Neural cell (in vitro differentiated cells): Measurements from ENCODE around the gene CDKAL1. TPM values are rescaled to one million over a fixed set of nuclear protein-coding genes. Genes with fewer than 3 reads are reported as not detected.

Experiments used
- H2AFZ ChIP-seq: fragments of 200-600, 300-800 bp; sonication (generic), shearing (Covaris generic); 2 replicates; pipeline ENCODE4 v1.6.0; 2014; ENCODE audit warnings: low read depth, mild to moderate bottlenecking, antibody characterized with exemption, low read length, moderate library complexity
- H3F3A ChIP-seq: fragments of 200-600 bp; shearing (Covaris generic); 2 replicates; pipeline ENCODE4 v1.6.1; 2016; ENCODE audit warnings: mild to moderate bottlenecking, moderate library complexity, mixed read lengths, antibody characterized with exemption, low read length; ENCODE audit not compliant: insufficient read depth, poor library complexity, severe bottlenecking
- H3K27ac ChIP-seq: fragments of 200-600, 300-800 bp; sonication (generic), shearing (Covaris generic); 2 replicates; pipeline ENCODE4 v1.5.1; 2014; ENCODE audit warnings: mild to moderate bottlenecking, low read length, moderate library complexity
- H3K27me3 ChIP-seq: fragments of 300-800, 200-600 bp; sonication (generic), shearing (Covaris generic); 2 replicates; pipeline ENCODE4 v1.6.0; 2014; ENCODE audit warnings: mild to moderate bottlenecking, low read depth, low read length, moderate library complexity; ENCODE audit not compliant: insufficient read depth
- H3K36me3 ChIP-seq: fragments of 300-800, 200-600 bp; sonication (generic), shearing (Covaris generic); 2 replicates; pipeline ENCODE4 v1.5.1; 2014; ENCODE audit warnings: mild to moderate bottlenecking, antibody characterized with exemption, low read length, moderate library complexity; ENCODE audit not compliant: insufficient read depth
- H3K4me2 ChIP-seq: fragments of 300-800, 200-600 bp; sonication (generic), shearing (Covaris generic); 2 replicates; pipeline ENCODE4 v1.6.0; 2014; ENCODE audit warnings: mild to moderate bottlenecking, low read length
- H3K4me3 ChIP-seq: fragments of 300-800, 200-600 bp; sonication (generic), shearing (Covaris generic); 2 replicates; pipeline ENCODE4 v1.5.1; 2014; ENCODE audit warnings: mild to moderate bottlenecking, low read length, moderate library complexity
- H3K79me2 ChIP-seq: fragments of 200-600 bp; shearing (Covaris generic); replicated peaks from 2 replicates; pipeline ENCODE4 v1.6.0; 2014; ENCODE audit warnings: mild to moderate bottlenecking, low read length, moderate library complexity; ENCODE audit not compliant: insufficient read depth
- H3K9ac ChIP-seq: fragments of 300-800, 200-600 bp; sonication (generic), shearing (Covaris generic); 2 replicates; pipeline ENCODE4 v1.6.1; 2016; ENCODE audit warnings: mild to moderate bottlenecking, low read length, mixed read lengths
- H3K9me2 ChIP-seq: fragments of 200-600 bp; shearing (Covaris generic); 2 replicates; pipeline ENCODE4 v1.6.1; 2016; ENCODE audit warnings: mild to moderate bottlenecking, low read length, mixed read lengths; ENCODE audit not compliant: insufficient read depth
- H3K9me3 ChIP-seq: fragments of 200-600, 300-800 bp; sonication (generic), shearing (Covaris generic); 2 replicates; pipeline ENCODE4 v1.6.1; 2016; ENCODE audit warnings: mild to moderate bottlenecking, mixed run types, low read length, moderate library complexity, mixed read lengths
- H4K20me1 ChIP-seq: fragments of 200-600 bp; shearing (Covaris generic); 2 replicates; pipeline ENCODE4 v1.6.1; 2016; ENCODE audit warnings: mild to moderate bottlenecking, mixed run types; ENCODE audit not compliant: insufficient read depth
- EP300 ChIP-seq: fragments of 450-650 bp; conservative IDR thresholded peaks from 2 replicates; pipeline ENCODE4 v1.6.1; 2014; ENCODE audit warnings: antibody characterized with exemption, mild to moderate bottlenecking, moderate library complexity; ENCODE audit not compliant: poor library complexity, severe bottlenecking
- EZH2 ChIP-seq: fragments of 200-600, 300-800 bp; shearing (Covaris generic), sonication (generic); IDR thresholded peaks from 2 replicates; pipeline ENCODE4 v1.6.1; 2014; ENCODE audit warnings: antibody characterized with exemption, low read length, borderline replicate concordance, mild to moderate bottlenecking; ENCODE audit not compliant: insufficient read depth, poor library complexity, severe bottlenecking
- MXI1 ChIP-seq: fragments of 450-650 bp; conservative IDR thresholded peaks from 2 replicates; pipeline ENCODE4 v1.6.1; 2014; ENCODE audit warnings: antibody characterized with exemption, mild to moderate bottlenecking; ENCODE audit not compliant: poor library complexity, severe bottlenecking
- POLR2AphosphoS5 ChIP-seq: IDR thresholded peaks from 2 replicates; pipeline ENCODE4 v1.6.1; 2012
- RAD21 ChIP-seq: fragments of 450-650 bp; conservative IDR thresholded peaks from 2 replicates; pipeline ENCODE4 v1.6.1; 2014; ENCODE audit warnings: antibody characterized with exemption, mild to moderate bottlenecking, moderate library complexity
- SMC3 ChIP-seq: fragments of 450-650 bp; conservative IDR thresholded peaks from 2 replicates; pipeline ENCODE4 v1.6.1; 2014; ENCODE audit warnings: antibody characterized with exemption, mild to moderate bottlenecking, moderate library complexity; ENCODE audit not compliant: poor library complexity
- TAF1 ChIP-seq: IDR thresholded peaks from 2 replicates; pipeline ENCODE4 v1.6.1; 2012; ENCODE audit warnings: low read depth
- polyA plus RNA-seq: library from polyadenylated mRNA; depleted of rRNA; stranded (reverse); fragments of >200 nt; gene quantifications from 2 replicates; pipeline ENCODE4 v1.2.3, GENCODE V29; 2014
- TF ChIP-seq, protein P1 (sequence below): IDR thresholded peaks from 2 replicates; pipeline ENCODE4 v1.6.1; 2012; ENCODE audit warnings: borderline replicate concordance
- TF ChIP-seq, protein P2 (sequence below): fragments of 450-650 bp; IDR thresholded peaks from 2 replicates; pipeline ENCODE4 v1.5.1; 2014; ENCODE audit warnings: antibody characterized with exemption, mild to moderate bottlenecking, moderate library complexity; ENCODE audit not compliant: poor library complexity, severe bottlenecking

Gene CDKAL1
- polyA plus RNA-seq, 1 donor from 2014 or later, result 10.7 TPM

DNA sequence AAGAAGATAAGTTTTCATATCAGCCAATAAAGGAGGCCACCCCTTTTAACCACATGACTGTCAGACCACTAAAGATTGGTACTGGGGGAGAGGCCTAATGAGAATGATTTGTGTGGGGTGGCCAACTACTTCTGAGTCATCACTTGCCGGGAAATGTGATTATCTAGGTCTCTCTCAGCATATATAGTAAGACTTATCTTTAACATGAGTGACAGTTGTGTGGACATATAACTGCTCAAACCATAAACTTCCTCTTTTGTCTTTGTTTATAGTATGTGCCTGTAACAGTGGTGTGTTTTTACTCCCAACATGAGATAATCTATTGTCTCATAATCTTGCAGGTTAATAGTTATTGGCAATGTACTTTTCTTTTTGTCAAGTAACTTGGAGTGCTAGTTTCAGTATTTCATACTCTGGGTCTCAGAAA lies 312.4 kb downstream of the CDKAL1 start:
- no peak overlapping the region for H3K27ac ChIP-seq
- H3K4me2 ChIP-seq, result no peak overlapping the region
- TF ChIP-seq EZH2, result no peak
- TF ChIP-seq MXI1, result no peak
- no peak for TF ChIP-seq POLR2AphosphoS5
- no peak for TF ChIP-seq SMC3
- TF ChIP-seq, protein P1, sequence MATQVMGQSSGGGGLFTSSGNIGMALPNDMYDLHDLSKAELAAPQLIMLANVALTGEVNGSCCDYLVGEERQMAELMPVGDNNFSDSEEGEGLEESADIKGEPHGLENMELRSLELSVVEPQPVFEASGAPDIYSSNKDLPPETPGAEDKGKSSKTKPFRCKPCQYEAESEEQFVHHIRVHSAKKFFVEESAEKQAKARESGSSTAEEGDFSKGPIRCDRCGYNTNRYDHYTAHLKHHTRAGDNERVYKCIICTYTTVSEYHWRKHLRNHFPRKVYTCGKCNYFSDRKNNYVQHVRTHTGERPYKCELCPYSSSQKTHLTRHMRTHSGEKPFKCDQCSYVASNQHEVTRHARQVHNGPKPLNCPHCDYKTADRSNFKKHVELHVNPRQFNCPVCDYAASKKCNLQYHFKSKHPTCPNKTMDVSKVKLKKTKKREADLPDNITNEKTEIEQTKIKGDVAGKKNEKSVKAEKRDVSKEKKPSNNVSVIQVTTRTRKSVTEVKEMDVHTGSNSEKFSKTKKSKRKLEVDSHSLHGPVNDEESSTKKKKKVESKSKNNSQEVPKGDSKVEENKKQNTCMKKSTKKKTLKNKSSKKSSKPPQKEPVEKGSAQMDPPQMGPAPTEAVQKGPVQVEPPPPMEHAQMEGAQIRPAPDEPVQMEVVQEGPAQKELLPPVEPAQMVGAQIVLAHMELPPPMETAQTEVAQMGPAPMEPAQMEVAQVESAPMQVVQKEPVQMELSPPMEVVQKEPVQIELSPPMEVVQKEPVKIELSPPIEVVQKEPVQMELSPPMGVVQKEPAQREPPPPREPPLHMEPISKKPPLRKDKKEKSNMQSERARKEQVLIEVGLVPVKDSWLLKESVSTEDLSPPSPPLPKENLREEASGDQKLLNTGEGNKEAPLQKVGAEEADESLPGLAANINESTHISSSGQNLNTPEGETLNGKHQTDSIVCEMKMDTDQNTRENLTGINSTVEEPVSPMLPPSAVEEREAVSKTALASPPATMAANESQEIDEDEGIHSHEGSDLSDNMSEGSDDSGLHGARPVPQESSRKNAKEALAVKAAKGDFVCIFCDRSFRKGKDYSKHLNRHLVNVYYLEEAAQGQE, result no peak
- TF ChIP-seq RAD21, result no peak
- no peak for TF ChIP-seq TAF1
- TF ChIP-seq, protein P2, sequence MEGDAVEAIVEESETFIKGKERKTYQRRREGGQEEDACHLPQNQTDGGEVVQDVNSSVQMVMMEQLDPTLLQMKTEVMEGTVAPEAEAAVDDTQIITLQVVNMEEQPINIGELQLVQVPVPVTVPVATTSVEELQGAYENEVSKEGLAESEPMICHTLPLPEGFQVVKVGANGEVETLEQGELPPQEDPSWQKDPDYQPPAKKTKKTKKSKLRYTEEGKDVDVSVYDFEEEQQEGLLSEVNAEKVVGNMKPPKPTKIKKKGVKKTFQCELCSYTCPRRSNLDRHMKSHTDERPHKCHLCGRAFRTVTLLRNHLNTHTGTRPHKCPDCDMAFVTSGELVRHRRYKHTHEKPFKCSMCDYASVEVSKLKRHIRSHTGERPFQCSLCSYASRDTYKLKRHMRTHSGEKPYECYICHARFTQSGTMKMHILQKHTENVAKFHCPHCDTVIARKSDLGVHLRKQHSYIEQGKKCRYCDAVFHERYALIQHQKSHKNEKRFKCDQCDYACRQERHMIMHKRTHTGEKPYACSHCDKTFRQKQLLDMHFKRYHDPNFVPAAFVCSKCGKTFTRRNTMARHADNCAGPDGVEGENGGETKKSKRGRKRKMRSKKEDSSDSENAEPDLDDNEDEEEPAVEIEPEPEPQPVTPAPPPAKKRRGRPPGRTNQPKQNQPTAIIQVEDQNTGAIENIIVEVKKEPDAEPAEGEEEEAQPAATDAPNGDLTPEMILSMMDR, result no peak
- no peak for TF ChIP-seq EP300
- H3K4me3 ChIP-seq, result no peak overlapping the region
- no peaks in the 10 kb centered on the region for H3K36me3 ChIP-seq
- H3F3A ChIP-seq, result no peaks in the 10 kb centered on the region
- no peak overlapping the region for H2AFZ ChIP-seq
- no peak overlapping the region for H3K9ac ChIP-seq
- H4K20me1 ChIP-seq, result no peaks in the 10 kb centered on the region
- H3K9me3 ChIP-seq, result no peaks in the 10 kb centered on the region
- no peaks in the 10 kb centered on the region for H3K79me2 ChIP-seq
- H3K9me2 ChIP-seq, result no peaks in the 10 kb centered on the region
- H3K27me3 ChIP-seq, result no peaks in the 10 kb centered on the region

DNA sequence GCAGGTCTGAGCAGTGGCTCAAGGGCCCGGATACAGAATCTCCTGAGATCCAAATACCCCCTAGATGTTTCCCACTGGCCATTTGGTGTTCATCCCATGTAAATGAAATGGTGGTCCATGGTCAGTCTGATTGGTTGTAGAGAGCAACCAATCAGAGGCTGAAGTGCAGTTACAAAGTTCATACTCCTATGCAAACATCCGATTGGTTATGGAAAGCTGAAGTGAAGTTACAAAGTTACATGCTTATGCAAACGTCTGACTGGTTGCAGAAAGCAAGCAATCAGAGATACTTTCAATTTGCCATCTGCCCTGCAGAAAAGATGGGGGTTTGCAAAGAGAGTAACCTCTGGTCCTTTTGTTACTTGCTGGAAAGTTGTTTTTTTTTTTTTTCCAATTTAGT lies 313.6 kb downstream of the CDKAL1 start:
- no peak overlapping the region for H3K9ac ChIP-seq
- H3K79me2 ChIP-seq, result no peaks in the 10 kb centered on the region
- TF ChIP-seq EZH2 (no peak), MXI1 (no peak), RAD21 (no peak), TAF1 (no peak), SMC3 (no peak), EP300 (no peak), POLR2AphosphoS5 (no peak)
- TF ChIP-seq, protein P2, result no peak
- TF ChIP-seq, protein P1, result no peak
- no peaks in the 10 kb centered on the region for H3K9me3 ChIP-seq
- no peaks in the 10 kb centered on the region for H3F3A ChIP-seq
- no peaks in the 10 kb centered on the region for H4K20me1 ChIP-seq
- no peaks in the 10 kb centered on the region for H3K36me3 ChIP-seq
- no peak overlapping the region for H2AFZ ChIP-seq
- H3K9me2 ChIP-seq, result no peaks in the 10 kb centered on the region
- no peak overlapping the region for H3K4me2 ChIP-seq
- H3K4me3 ChIP-seq, result no peak overlapping the region
- no peaks in the 10 kb centered on the region for H3K27me3 ChIP-seq
- no peak overlapping the region for H3K27ac ChIP-seq
